ENCODE data around the gene PHETA1.
"Not testable (repeated sequence)": the region's sequence is repeated elsewhere in the genome, so short reads cannot be mapped to it uniquely, and the experiment has no call there.

PHETA1 gene

GRCh38 chr12:111335301-111335700, 33.6 kb downstream of the PHETA1 start:
- intact Hi-C loops (cut with DNase I): not testable (repeated sequence)
- DNase-seq: peak in 2 of 10 donors; percentile 48 to 59

GRCh38 chr12:111334393-111334915, 34.4 kb downstream of the PHETA1 start:
- DNase-seq: peak in 2 of 10 donors; percentile 30 to 72
- intact Hi-C loops (cut with DNase I): no loop called here

- intact Hi-C loops (cut with DNase I): no loop called here
- DNase-seq: peak in 3 of 10 donors; percentile 8 to 46 (median 9)
These were observed 37.8 kb downstream of the PHETA1 start for GRCh38 chr12:111330800-111331752.

- peak in 1 of 10 donors; percentile 42 for DNase-seq
- intact Hi-C loops (cut with DNase I): no loop called here
These were observed 40.8 kb downstream of the PHETA1 start for GRCh38 chr12:111328138-111328537.

- intact Hi-C loops (cut with DNase I): no loop called here
- peak in 1 of 10 donors; percentile 25 for DNase-seq
These were observed 41.4 kb downstream of the PHETA1 start for GRCh38 chr12:111327474-111327873.

- DNase-seq: peak in 8 of 10 donors; percentile 29 to 93 (median 56)
- intact Hi-C loops (cut with DNase I): no loop called here
These were observed 46.3 kb downstream of the PHETA1 start for GRCh38 chr12:111322336-111323250.

- peak in 1 of 10 donors; percentile 31 for DNase-seq
- intact Hi-C loops (cut with DNase I): no loop called here
These were observed 47.6 kb downstream of the PHETA1 start for GRCh38 chr12:111321317-111321716.

GRCh38 chr12:111320258-111321050, 48.4 kb downstream of the PHETA1 start:
- peak in 1 of 10 donors; percentile 59 for DNase-seq
- intact Hi-C loops (cut with DNase I): no loop called here

GRCh38 chr12:111319600-111320257, 49.2 kb downstream of the PHETA1 start:
- DNase-seq: peak in 2 of 10 donors; percentile 61 to 79
- intact Hi-C loops (cut with DNase I): no loop called here

- intact Hi-C loops (cut with DNase I): no loop called here
- DNase-seq: peak in 2 of 10 donors; percentile 3 to 26
These were observed 50.4 kb downstream of the PHETA1 start for GRCh38 chr12:111318450-111318849.

GRCh38 chr12:111316671-111317070, 52.2 kb downstream of the PHETA1 start:
- intact Hi-C loops (cut with DNase I): no loop called here
- no peak for DNase-seq

- intact Hi-C loops (cut with DNase I): loop anchor here (5.0 kb wide), 1 partner anchor 423 kb away; no protein-coding TSS in a partner anchor
- DNase-seq: peak in 1 of 10 donors; percentile 29
These were observed 53.8 kb downstream of the PHETA1 start for GRCh38 chr12:111314953-111315539.

- intact Hi-C loops (cut with DNase I): loop anchor here (1.0 to 5.0 kb wide), 3 partner anchors 290 to 422 kb away; no protein-coding TSS in a partner anchor
- DNase-seq: peak; percentile 47 to 96 (median 78)
These were observed 55.0 kb downstream of the PHETA1 start for GRCh38 chr12:111313833-111314259.

- intact Hi-C loops (cut with DNase I): loop anchor here (1.0 to 5.0 kb wide), 3 partner anchors 288 to 420 kb away; no protein-coding TSS in a partner anchor
- DNase-seq: peak in 1 of 10 donors; percentile 60
These were observed 56.2 kb downstream of the PHETA1 start for GRCh38 chr12:111312708-111313107.

GRCh38 chr12:111312016-111312415, 56.9 kb downstream of the PHETA1 start:
- intact Hi-C loops (cut with DNase I): loop anchor here (5.0 kb wide), 1 partner anchor 420 kb away; no protein-coding TSS in a partner anchor
- peak in 1 of 10 donors; percentile 57 for DNase-seq

- DNase-seq: no peak
- intact Hi-C loops (cut with DNase I): loop anchor here (5.0 kb wide), 1 partner anchor 419 kb away; no protein-coding TSS in a partner anchor
These were observed 57.9 kb downstream of the PHETA1 start for GRCh38 chr12:111311011-111311410.
